SK-N-SH (cell line): ENCODE results near the gene SYNPO2.

ENCODE experiments used
- EP300 ChIP-seq, 2 experiments: IDR thresholded peaks; 2 replicates each; pipeline versions ENCODE4 v1.4.0 to v1.6.1; 2012; ENCODE audit warnings: borderline replicate concordance in 1 of 2, low read depth in 1 of 2, low read length in 1 of 2
- EZH2phosphoT487 ChIP-seq: fragments of 200-600 bp; sonication (generic); IDR thresholded peaks from 2 replicates; pipeline ENCODE4 v1.6.1; 2017; ENCODE audit warnings: low read depth, mixed run types, mild to moderate bottlenecking, antibody characterized with exemption, moderate library complexity, borderline replicate concordance
- MXI1 ChIP-seq: IDR thresholded peaks from 2 replicates; pipeline ENCODE4 v1.6.1; 2012; ENCODE audit warnings: mild to moderate bottlenecking, low read depth, low read length, improper control_type of control experiment
- RAD21 ChIP-seq: IDR thresholded peaks from 2 replicates; pipeline ENCODE4 v1.6.1; 2012; ENCODE audit warnings: mild to moderate bottlenecking, low read length
- SIN3A ChIP-seq: IDR thresholded peaks from 2 replicates; pipeline ENCODE4 v1.6.1; 2012; ENCODE audit warnings: low read depth, mild to moderate bottlenecking, low read length, moderate library complexity, borderline replicate concordance
- TF ChIP-seq, protein P1 (sequence below): IDR thresholded peaks from 2 replicates; pipeline ENCODE4 v1.4.0; 2012; ENCODE audit warnings: low read depth, borderline replicate concordance
- TF ChIP-seq, protein P2 (sequence below): IDR thresholded peaks from 2 replicates; pipeline ENCODE4 v1.6.1; 2012; ENCODE audit warnings: mild to moderate bottlenecking, low read depth, low read length, moderate library complexity
- TF ChIP-seq, protein P3 (sequence below): fragments of 200-600 bp; sonication (generic); IDR thresholded peaks from 2 replicates; pipeline ENCODE4 v1.6.1; 2017; ENCODE audit warnings: antibody characterized with exemption, mild to moderate bottlenecking, moderate library complexity

DNA sequence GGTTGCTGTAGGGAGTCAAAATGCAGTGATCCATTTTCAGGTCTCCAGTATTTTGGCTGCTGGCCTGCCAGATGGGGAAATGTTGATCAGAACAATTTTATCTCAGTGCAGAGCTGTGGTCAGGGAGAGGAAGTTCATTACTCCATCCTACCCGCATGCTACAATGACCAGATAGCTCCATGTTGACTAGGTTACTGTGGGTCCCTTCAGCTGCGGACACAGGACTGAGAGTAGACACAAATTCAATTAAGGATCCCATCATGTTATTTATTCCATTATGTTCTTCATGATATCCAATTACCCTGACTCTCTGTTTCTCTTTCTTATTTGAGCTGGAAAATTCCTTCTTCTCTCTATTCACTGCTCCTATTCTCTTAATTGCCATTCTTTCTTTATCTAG, 16.3 kb downstream of the SYNPO2 start:
- TF ChIP-seq, protein P1, sequence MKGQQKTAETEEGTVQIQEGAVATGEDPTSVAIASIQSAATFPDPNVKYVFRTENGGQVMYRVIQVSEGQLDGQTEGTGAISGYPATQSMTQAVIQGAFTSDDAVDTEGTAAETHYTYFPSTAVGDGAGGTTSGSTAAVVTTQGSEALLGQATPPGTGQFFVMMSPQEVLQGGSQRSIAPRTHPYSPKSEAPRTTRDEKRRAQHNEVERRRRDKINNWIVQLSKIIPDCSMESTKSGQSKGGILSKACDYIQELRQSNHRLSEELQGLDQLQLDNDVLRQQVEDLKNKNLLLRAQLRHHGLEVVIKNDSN: no peak
- TF ChIP-seq, protein P2, sequence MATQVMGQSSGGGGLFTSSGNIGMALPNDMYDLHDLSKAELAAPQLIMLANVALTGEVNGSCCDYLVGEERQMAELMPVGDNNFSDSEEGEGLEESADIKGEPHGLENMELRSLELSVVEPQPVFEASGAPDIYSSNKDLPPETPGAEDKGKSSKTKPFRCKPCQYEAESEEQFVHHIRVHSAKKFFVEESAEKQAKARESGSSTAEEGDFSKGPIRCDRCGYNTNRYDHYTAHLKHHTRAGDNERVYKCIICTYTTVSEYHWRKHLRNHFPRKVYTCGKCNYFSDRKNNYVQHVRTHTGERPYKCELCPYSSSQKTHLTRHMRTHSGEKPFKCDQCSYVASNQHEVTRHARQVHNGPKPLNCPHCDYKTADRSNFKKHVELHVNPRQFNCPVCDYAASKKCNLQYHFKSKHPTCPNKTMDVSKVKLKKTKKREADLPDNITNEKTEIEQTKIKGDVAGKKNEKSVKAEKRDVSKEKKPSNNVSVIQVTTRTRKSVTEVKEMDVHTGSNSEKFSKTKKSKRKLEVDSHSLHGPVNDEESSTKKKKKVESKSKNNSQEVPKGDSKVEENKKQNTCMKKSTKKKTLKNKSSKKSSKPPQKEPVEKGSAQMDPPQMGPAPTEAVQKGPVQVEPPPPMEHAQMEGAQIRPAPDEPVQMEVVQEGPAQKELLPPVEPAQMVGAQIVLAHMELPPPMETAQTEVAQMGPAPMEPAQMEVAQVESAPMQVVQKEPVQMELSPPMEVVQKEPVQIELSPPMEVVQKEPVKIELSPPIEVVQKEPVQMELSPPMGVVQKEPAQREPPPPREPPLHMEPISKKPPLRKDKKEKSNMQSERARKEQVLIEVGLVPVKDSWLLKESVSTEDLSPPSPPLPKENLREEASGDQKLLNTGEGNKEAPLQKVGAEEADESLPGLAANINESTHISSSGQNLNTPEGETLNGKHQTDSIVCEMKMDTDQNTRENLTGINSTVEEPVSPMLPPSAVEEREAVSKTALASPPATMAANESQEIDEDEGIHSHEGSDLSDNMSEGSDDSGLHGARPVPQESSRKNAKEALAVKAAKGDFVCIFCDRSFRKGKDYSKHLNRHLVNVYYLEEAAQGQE: no peak
- no peak for TF ChIP-seq SIN3A
- TF ChIP-seq, protein P3, sequence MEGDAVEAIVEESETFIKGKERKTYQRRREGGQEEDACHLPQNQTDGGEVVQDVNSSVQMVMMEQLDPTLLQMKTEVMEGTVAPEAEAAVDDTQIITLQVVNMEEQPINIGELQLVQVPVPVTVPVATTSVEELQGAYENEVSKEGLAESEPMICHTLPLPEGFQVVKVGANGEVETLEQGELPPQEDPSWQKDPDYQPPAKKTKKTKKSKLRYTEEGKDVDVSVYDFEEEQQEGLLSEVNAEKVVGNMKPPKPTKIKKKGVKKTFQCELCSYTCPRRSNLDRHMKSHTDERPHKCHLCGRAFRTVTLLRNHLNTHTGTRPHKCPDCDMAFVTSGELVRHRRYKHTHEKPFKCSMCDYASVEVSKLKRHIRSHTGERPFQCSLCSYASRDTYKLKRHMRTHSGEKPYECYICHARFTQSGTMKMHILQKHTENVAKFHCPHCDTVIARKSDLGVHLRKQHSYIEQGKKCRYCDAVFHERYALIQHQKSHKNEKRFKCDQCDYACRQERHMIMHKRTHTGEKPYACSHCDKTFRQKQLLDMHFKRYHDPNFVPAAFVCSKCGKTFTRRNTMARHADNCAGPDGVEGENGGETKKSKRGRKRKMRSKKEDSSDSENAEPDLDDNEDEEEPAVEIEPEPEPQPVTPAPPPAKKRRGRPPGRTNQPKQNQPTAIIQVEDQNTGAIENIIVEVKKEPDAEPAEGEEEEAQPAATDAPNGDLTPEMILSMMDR: no peak
- TF ChIP-seq MXI1: peak; percentile 74; the same call in 1 of the 2 replicates
- no peak for TF ChIP-seq EZH2phosphoT487
- peak; percentile 32; the same call in 1 of the 2 replicates for TF ChIP-seq RAD21
- TF ChIP-seq EP300 (IDR thresholded peaks at IDR 0.05; ENCODE audit: borderline replicate concordance in 1 of 2, low read depth in 1 of 2, low read length in 1 of 2): peak in 1 of 2 experiments; percentile 89; a peak in 2 of 4 replicates
